ENCODE measurements around the gene CIAPIN1. TPM values are rescaled to one million over a fixed set of nuclear protein-coding genes. Genes with fewer than 3 reads are reported as not detected.

Gene CIAPIN1
- total and polyA plus RNA-seq, 2 of the 8 experiments (the other 6 are each of a cell fraction or from before 2014, with no cell fraction given) = 76.8 to 83.6 TPM

DNA sequence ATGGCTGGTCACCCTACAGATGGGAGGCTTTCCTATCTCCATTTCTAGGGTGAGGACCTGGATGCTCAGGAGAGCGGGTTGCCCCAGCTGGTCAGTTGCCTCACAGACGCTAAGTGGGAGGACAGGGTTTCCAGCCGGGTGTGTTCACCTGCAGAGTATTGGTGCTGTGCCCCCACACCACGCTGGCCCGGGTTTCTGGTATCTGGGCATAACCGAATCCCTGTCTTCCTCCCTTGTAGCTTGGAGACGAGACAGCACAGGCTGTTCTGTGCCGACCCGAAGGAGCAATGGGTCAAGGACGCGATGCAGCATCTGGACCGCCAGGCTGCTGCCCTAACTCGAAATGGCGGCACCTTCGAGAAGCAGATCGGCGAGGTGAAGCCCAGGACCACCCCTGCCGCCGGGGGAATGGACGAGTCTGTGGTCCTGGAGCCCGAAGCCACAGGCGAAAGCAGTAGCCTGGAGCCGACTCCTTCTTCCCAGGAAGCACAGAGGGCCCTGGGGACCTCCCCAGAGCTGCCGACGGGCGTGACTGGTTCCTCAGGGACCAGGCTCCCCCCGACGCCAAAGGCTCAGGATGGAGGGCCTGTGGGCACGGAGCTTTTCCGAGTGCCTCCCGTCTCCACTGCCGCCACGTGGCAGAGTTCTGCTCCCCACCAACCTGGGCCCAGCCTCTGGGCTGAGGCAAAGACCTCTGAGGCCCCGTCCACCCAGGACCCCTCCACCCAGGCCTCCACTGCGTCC, 65.2 kb downstream of the CIAPIN1 start (continued):
- TF ChIP-seq CHD7 (IDR thresholded peaks at IDR 0.05; ENCODE audit: insufficient replicate concordance, low read length) = no peak
- no peak for TF ChIP-seq CBX8 (IDR thresholded peaks at IDR 0.05; ENCODE audit: borderline replicate concordance, low read depth, low read length)

Data from H1 (cell line).